GM19043 (cell line): ENCODE results near the gene RITA1.
A peak's percentile ranks its signal among the peaks of the same experiment; 100 is the strongest.

Experiments used
- ATAC-seq: cut with Tn5 transposase; IDR thresholded peaks from one replicate; pipeline ENCODE4 v1.9.1; 2021; ENCODE audit warnings: low read depth; ENCODE audit not compliant: unreplicated experiment

RITA1 gene

DNA sequence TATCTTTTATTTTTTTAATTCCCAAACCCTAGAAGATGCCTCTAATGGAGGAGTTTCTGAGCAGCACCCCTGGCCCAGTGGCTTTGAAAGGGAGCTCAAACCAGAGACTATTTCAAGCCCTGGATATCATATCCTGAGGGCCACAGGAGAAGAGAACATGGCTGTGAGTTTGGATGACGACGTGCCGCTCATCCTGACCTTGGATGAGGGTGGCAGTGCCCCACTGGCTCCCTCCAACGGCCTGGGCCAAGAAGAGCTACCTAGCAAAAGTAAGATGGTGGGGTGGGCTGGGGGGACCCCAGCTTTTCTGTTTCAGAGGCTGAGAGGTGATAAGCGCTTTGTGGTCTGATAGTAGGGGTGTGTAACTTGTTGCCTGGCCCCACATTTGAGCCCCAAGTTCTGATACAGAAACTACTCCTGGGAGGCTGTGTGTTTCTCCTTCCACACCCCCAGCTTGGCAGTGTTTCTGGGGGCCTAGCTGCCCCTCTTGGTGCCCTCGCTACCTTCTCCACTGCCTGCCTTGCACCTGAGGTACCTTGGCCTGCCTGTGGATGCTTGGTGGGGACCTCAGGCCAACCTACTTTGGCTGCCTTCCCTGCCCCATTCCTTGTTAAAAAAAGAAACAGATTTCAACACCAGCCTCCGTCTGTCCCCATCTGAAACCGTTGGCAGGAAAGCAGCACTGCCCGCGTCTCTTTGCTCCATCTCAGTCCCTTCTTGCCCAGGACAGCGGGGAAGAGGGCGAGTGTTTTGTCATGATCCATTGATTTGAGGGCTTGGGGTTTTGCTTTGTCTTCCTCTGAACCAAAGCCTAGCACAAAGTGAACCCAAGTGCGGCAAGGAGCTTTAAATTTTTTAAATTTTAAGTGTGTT, 41.4 kb downstream of the RITA1 start:
- no peak for ATAC-seq

DNA sequence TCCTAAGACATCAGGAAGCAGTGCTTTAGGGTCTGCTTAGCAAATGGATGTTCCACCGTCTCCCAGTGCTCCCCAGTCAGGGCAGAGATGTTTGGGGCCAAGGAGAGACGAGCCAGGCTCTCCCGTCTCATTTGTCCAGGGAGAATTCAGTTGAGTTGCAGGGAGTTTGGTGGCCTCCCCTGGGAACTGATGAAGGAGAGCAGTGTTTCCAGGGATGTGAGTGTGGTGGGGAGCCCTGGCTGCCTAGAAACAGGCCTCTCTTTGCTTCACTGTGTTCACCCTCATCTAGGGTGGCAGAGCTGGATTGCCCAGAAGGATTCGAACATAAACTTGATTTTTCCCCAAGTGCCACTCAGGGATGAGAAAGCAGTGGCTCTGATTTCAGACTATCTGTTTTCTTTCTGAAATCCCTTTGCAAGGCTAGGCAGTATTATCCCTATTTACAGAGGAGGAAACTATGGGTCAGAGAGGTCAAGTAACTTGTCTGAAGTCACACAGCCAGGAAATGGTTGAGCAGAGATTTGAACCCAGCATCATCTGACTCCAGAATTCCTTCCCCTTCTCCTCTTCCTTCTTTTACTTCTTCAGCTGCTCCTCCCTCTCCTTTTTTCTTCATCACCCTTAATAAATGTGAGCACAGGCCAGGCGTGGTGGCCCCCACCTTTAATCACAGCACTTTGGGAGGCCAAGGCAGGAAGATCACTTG, 42.3 kb downstream of the RITA1 start:
- ATAC-seq = no peak

DNA sequence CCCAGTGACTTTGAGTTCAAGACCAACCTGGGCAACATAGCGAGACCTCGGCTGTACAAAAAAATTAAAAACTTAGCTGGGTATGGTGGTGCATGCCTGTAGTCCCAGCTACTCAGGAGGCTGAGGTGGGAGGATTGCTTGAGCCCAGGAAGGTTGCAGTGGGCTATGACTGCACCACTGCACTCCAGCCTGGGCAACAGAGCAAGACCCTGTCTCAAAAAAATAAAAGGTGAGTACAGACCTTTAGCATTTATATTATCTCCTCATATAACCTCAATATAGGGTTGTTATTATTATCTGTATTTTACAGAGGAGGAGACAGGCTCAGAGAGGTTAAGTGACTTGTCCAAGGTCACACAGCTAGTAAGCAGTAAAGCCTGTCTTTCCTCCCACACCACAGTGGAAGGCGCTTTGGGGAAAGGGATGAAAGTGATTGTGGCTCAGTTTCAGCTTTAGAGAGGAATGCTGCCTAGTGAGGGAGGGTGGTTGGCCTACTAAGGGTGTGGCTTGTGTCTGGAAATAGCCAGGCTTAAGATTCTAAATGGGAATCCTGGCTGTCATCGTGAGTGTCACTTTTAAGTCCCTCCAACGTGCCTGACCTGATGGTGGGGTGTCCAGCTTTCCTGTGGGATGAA, 43.0 kb downstream of the RITA1 start:
- ATAC-seq = no peak

DNA sequence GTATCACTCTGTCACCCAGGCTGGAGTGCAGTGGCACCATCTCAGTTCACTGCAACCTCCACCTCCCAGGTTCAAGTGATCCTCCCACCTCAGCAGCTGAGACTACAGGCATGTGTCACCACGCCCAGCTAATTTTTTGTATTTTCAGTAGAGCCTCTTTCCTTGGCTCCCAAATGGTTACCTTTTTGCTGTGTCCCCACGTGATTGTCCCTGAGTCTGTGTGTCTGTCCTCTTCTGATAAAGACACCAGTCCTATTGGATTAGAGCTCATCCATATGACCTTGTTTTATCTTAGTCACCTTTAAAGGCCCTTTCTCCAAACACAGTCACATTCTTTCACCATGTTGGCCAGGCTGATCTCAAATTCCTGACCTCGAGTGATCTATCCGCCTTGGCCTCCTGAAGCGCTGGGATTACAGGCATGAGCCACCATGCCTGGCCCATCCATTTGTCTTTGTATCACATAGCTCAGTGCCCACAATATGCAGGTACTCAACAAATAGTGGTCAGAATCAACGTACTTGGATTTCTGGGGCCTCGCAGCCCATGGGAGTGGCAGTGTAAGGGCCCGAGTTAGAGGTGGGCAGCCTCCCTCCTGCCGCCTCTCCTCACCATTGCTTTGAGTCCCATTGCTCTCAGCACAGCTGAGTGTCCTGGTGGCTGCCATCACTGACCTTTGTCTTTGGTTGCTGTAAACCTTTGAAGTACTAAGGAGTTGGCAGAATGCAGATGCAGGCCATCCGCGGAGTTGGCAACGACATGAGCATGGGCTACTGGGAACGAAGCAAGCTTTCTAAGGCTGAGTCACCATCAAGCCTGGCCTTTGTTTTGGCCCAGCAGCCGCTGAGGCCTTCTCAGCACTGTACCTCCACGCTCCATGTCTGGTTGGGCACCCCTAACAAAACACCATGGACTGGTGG, 45.1 kb downstream of the RITA1 start:
- ATAC-seq = no peak

DNA sequence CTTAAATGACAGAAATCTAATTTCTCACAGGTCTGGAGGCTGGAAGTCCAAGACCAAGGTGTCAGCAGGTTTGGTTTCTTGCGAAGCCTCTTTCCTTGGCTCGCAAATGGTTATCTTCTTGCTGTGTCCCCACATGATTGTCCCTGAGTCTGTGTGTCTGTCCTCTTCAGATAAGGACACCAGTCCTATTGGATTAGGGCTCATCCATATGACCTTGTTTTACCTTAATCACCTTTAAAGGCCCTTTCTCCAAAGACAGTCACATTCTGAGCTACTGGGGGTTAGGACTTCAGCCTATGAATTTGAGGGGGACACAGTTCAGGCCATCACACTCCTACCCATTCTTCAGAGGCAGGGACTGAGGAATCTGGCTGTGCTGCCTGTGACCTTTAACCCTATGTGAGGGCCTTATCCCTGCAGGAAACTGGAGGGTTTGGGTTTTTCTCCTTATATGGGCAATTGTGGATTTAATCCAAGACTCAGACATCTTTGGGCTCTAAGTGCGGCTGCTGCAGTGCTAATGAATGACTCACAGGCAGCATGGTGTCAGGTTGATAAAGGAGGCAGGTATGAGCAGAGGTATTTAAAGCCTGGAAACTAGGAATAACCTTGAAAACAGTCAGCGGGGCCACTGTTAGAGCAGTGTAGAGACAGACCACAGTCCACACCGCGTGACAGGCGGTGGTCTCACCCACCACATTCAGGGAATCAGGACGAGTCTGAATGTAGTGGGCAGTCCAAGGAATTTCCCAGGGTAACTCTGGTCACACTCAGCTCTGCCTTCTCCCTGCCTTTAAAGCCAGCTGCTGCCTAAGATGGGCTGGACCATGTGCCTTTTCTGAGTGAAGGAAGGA, 45.9 kb downstream of the RITA1 start:
- ATAC-seq = no peak

DNA sequence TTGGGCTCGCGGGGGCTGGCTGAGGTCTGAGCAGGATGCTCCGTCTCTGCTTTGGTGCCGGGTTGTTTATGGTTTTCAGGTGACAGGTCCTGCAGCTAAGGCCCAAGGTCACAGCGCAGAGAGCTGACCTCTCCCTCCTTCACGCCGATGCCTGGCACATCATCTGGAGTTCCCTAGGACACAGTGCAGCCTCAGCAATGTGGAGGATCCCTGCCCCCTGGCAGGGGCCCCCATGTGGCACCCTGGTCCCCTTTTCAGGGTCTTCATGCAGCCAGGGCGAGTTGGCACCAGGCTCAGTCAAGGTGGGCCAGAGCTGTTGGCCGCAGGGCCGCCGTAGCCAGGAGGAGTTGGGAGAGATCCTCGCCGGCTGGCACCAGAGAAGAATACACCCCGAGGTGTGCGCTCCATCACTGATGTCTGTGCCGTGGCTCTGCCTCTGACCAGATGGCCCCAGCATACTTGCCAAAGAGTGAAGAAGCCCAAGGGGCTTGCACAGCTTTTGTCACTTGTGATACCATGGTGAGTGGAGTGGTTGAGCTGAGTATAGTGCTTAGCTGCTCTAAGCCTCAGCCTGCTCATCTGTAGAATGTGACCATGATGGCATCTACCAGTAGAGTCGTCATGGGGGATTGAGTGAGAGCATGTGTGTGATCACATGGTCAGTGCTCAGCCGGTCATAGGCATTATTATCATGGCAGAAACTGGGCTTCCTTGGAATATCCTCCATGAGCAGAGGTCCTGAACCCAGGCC, 46.7 kb downstream of the RITA1 start:
- no peak for ATAC-seq

DNA sequence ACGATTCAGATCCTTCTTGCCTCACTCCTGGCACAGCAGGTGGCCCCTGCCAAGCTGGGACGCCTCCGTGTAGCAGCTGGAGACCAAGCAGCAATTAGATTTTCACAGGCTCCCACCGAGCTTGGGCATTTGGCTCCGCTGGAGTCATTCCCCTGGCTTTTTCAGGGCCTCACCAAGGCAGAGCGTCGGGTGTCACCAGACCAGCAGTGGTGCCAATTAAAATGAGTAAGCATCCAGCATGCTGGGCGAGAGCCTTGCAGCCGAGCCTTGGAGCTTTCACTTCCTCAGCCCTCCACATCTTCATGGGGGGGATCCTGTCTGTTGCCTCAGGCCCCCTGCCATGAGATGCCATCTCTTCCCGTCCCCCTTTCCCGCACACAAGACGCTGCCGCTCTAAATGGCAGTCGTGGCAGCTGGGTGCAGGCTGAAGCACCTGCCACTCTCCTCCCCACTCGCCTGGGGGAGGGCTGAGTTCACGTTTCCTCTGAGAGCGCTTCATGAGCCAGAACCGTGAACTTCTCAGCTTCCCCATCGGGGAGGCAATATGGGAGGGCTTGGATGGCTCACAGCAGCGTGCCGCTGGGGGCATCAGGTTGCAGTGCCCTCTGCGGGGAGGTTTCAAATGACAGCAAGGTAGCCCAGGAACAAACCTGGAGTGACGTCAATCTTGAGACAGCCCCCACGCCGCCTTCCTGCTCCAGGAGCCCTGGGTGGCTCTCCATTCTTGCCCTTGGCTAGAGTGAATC, 47.5 kb downstream of the RITA1 start:
- ATAC-seq = peak; percentile 60

DNA sequence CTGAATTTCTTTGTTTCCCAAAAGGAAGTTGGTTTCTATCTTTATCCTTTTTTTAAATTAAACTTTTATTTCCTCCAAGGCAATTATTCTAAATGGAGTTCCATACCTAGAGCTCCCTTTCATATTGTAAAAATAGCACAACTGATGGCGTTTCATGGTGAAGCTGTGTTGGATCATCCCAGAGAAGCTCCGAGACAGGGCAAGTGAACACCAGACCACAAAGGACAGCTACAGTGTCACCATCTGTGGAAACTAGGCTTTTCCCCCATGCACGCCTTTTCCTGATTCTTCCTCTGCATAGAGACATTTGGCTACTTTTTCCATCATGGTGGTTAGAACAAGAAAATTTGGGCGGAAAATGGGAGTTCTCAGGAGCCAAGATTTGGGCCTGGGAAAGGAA, 48.4 kb downstream of the RITA1 start:
- no peak for ATAC-seq

DNA sequence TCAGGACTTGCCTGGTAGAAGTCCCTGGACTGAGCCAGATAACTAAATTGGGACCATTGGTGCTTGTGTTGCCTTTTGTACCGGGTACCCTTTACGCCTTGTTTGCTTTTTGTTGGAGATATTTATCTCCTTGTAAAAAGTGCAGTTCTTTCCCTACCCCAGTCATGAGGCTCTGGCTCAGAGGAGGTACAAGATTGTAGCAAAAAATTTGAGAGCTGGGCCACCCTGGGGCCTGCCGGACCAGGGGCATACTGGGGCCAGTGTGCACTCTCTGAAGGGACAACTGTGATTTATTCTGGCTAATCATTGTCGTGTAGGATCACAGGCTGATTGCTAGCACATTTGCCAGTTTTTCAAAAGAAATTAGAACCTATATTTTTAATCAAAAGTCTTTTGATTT, 49.0 kb downstream of the RITA1 start:
- no peak for ATAC-seq

DNA sequence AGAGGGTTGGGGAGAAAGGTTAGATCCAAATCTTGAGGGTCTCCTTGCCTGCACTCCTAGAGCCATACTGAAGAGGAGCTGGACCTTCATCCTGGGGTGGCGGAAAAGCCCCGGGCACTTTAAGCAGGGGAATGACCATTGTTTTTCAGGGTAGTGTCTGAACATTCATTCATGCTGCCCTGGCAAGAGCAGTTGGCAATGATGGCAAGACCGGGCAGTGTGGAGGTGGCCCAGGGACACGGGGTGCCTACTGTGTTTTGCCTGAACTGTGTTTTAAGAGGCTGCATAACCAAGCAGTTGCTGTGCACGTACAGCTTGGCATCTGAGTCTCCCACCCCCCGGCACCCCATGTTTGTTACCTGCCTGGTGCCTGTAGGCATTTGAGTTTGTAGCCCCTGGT, 50.5 kb downstream of the RITA1 start:
- ATAC-seq = no peak

DNA sequence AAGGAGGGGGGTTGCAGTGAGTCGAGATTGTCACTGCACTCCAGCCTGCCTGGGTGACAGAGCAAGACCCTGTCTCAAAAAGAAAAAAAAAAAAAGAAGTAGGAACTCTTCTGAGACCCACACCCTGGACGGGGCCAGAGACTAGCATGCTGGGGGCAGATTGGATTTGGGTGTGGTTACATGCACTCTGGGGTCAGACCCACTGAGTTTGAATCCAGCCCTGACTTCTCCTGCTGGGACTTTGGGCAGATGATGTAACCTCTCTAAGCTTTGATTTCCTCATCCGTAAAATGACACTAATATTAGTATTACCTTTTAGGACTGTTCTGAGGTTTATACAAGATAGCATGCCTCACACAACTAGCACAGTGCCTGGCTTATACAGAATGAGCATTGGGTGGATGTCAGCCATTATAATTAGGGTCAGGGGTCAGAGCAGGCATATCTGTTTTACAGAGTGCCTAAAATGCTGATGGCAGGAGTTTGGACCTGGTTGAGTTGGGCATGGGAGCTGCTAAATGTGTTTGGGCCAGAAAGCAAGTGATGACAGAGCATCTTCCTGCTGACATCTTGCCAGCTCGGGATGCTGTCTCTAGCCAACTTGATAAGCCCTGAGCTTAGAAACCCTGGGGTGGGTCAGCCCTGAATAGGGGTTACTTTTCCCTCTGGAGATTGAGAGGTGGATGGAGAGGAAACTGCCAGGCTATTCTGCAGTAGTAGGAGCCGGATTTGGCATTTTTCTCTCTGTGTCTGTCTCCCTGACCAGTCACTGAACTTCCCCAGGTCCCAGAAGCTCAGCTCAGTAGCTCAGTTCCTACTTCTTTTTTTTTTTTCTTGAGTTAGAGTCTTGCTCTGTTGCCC, 51.2 kb downstream of the RITA1 start:
- ATAC-seq = no peak

DNA sequence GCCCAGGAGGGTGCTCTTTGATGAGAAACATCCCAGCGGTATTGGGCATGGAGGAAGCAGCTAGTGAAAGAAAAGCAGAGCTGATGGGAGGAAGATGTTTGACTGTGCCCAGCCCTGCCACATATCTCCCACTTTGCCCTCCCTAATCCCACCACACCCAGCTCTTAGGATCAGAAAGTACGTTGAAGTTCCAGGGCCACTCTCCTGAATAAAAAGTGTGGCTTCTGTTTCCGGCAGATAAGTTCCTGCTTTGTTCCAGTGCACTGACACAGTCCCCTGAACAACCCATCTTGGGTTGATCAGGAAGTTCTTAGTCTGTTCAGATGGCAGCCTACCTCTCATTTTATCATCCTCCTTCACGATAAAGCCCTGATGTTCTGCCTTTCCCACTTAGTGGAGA, 52.2 kb downstream of the RITA1 start:
- no peak for ATAC-seq

DNA sequence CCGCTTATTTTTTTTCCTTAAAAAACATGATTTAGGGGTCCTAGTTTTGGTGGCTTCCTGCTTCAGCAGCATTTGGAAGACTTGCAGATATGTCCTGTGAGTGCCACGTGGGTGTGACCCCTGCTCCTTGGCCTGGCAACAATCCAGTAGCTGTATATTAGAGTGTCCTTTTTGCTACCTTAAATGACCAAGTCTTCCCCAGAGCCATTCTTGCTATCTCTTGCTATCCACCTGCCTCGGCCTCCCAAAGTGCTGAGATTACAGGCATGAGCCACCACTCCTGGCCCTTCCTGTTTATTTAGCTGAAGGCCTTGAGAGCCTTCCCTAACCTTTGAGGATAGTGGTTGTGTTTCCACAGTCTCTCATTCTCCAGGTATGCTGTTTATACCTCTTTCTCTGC, 52.8 kb downstream of the RITA1 start:
- ATAC-seq = no peak

DNA sequence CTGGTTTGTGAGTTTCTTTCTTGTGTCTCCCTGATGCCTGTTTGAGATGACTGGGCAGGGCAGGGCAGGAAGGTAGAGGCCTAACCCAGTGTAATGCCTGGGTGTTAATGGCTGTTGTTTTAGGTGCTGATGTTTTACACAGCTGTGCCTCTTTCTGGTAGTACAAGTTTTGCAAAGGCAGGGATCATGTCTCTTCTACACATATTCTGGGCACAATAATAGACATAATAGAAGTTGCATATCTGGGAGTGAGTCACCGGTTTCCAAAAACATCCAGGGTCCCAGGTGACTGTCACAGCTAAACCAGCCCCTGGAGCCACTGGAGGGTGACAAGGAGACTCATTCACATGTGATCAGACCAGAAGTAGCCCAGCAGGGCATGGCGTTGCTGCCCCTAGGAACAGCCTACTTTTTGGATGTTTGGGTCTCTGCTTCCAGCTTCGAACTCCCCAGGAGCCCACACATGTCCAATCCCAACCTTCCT, 53.8 kb downstream of the RITA1 start:
- no peak for ATAC-seq

DNA sequence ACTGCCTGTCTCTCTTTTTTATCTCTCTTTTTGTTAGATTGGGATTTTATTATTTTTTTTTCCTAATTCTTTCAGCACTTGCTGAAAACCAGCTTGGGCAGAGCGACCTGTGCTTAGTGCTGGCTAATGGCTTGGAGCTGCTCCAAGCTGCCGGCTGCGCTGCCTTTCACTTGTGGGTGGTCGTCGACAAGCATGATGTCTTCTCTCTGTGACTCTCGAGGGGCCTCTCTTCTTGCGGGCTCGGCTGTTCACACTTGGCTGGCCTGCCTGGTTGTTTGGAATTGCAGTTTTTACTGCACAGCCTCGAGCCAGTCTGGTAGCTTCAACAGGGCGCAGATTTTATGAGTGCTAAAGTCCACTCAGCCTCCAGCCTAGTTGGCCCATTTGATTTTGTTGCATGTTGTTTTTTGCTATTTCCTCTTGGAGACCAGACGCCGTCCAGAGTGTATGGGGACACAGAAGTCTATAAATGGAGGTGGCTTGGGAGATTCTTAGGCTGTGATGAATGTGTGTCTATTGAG, 54.4 kb downstream of the RITA1 start:
- no peak for ATAC-seq

DNA sequence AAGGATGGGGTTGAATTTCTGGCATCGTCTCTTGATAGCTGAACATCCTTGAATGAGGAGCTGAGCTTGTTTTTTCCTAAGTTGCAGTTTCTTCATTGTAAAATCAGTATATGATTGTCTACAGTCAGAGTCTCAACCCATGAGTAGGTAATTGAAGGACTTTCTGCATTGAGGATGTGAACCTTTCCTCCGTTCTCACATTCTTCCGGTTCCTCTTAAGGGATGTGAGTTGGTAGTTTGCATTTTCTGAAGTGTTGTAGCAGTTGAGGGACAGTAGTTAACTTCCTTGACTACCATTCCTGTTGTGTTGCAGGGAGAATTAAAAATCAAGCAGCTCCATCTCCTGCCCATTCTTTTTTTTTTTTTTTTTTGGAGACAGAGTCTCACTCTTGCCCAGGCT, 54.9 kb downstream of the RITA1 start:
- peak; percentile 67 for ATAC-seq
